Thoracic aorta (tissue), 2 donors: ENCODE results near the gene DSCAM. TPM values are rescaled to one million over a fixed set of nuclear protein-coding genes. Genes with fewer than 3 reads are reported as not detected.

Source experiments
- ATAC-seq: fragments of 150-250 bp; one replicate; pipeline ENCODE4 v1.8.0; 2017; ENCODE audit warnings: low read depth; ENCODE audit not compliant: insufficient number of reproducible peaks, low FRiP score
- DNase-seq: peaks from one replicate; pipeline ENCODE4 v3.0.0-alpha.2; 2020; ENCODE audit warnings: low spot score
- H3K27ac ChIP-seq, 2 donors: fragments of 200-600 bp; sonication (generic); 1 replicate in 1 of 2; 2 replicates in 1 of 2; pipeline ENCODE4 v1.5.1; 2016; ENCODE audit warnings: mild to moderate bottlenecking in 2 of 2, moderate library complexity in 2 of 2
- H3K27me3 ChIP-seq: fragments of 200-600 bp; sonication (generic); replicated peaks from 2 replicates; pipeline ENCODE4 v1.6.0; 2016; ENCODE audit warnings: mild to moderate bottlenecking; ENCODE audit not compliant: insufficient read depth
- H3K36me3 ChIP-seq: fragments of 200-600 bp; sonication (generic); one replicate; pipeline ENCODE4 v1.5.1; 2016
- H3K4me1 ChIP-seq, 2 donors: fragments of 200-600 bp; sonication (generic); 1 replicate in 1 of 2; 2 replicates in 1 of 2; pipeline versions ENCODE4 v1.5.1 to v1.6.0; 2016; ENCODE audit warnings: low read depth in 2 of 2, mild to moderate bottlenecking in 1 of 2; ENCODE audit not compliant: control insufficient read depth in 1 of 2
- H3K4me3 ChIP-seq: fragments of 200-600 bp; sonication (generic); 2 replicates; pipeline ENCODE4 v1.5.1; 2016; ENCODE audit warnings: mild to moderate bottlenecking
- H3K9me3 ChIP-seq: fragments of 200-600 bp; sonication (generic); 2 replicates; pipeline ENCODE4 v1.5.1; 2016
- CTCF ChIP-seq: fragments of 200-600 bp; sonication (generic); IDR thresholded peaks from one replicate; pipeline ENCODE4 v1.5.1; 2019; ENCODE audit warnings: antibody characterized with exemption
- total RNA-seq, 2 donors: library from RNA; depleted of rRNA; stranded (reverse); fragments of >200 nt; gene quantifications; one replicate each; pipeline versions ENCODE4 v1.1.0 to v1.2.3, GENCODE V29; 2016

DSCAM gene
- total RNA-seq, 2 donors from 2014 or later: not detected

- H3K4me1 ChIP-seq: no peaks in the 10 kb centered on the region
- H3K9me3 ChIP-seq: no peaks in the 10 kb centered on the region
- no peak overlapping the region for H3K27ac ChIP-seq
- no peaks in the 10 kb centered on the region for H3K27me3 ChIP-seq
- TF ChIP-seq CTCF: no peak
- no peaks in the 10 kb centered on the region for H3K36me3 ChIP-seq
- no peak for ATAC-seq
- no peak overlapping the region for H3K4me3 ChIP-seq
- no peak for DNase-seq
Observed at GRCh38 chr21:39984286-39984991, 862.5 kb downstream of the DSCAM start.

GRCh38 chr21:39980241-39980820 lies 866.6 kb downstream of the DSCAM start:
- Histone ChIP-seq H3K4me3 (no peak overlapping the region), H3K36me3 (no peaks in the 10 kb centered on the region), H3K27me3 (no peaks in the 10 kb centered on the region), H3K9me3 (no peaks in the 10 kb centered on the region), H3K4me1 (no peaks in the 10 kb centered on the region), H3K27ac (no peak overlapping the region)
- ATAC-seq: no peak
- no peak for DNase-seq
- no peak for TF ChIP-seq CTCF

GRCh38 chr21:39979321-39979720 lies 867.6 kb downstream of the DSCAM start:
- no peak for ATAC-seq
- no peak for DNase-seq
- H3K27ac ChIP-seq: no peak overlapping the region
- no peak overlapping the region for H3K4me3 ChIP-seq
- no peak for TF ChIP-seq CTCF
- no peaks in the 10 kb centered on the region for H3K36me3 ChIP-seq
- no peaks in the 10 kb centered on the region for H3K9me3 ChIP-seq
- no peaks in the 10 kb centered on the region for H3K27me3 ChIP-seq
- H3K4me1 ChIP-seq: no peaks in the 10 kb centered on the region

GRCh38 chr21:39976800-39977199 lies 870.2 kb downstream of the DSCAM start:
- H3K27ac ChIP-seq: no peak overlapping the region
- ATAC-seq (no peak), DNase-seq (no peak)
- no peak for TF ChIP-seq CTCF
- H3K4me3 ChIP-seq: no peak overlapping the region
- no peaks in the 10 kb centered on the region for H3K36me3 ChIP-seq
- H3K27me3 ChIP-seq: no peaks in the 10 kb centered on the region
- no peaks in the 10 kb centered on the region for H3K9me3 ChIP-seq
- H3K4me1 ChIP-seq: no peaks in the 10 kb centered on the region

- no peak overlapping the region for H3K27ac ChIP-seq
- no peaks in the 10 kb centered on the region for H3K36me3 ChIP-seq
- H3K27me3 ChIP-seq: no peaks in the 10 kb centered on the region
- H3K4me1 ChIP-seq: no peaks in the 10 kb centered on the region
- DNase-seq: no peak
- ATAC-seq: no peak
- no peaks in the 10 kb centered on the region for H3K9me3 ChIP-seq
- no peak overlapping the region for H3K4me3 ChIP-seq
- no peak for TF ChIP-seq CTCF
Observed at GRCh38 chr21:39972976-39973770, 873.8 kb downstream of the DSCAM start.
